ENCODE data around the gene GATAD1.

DNA sequence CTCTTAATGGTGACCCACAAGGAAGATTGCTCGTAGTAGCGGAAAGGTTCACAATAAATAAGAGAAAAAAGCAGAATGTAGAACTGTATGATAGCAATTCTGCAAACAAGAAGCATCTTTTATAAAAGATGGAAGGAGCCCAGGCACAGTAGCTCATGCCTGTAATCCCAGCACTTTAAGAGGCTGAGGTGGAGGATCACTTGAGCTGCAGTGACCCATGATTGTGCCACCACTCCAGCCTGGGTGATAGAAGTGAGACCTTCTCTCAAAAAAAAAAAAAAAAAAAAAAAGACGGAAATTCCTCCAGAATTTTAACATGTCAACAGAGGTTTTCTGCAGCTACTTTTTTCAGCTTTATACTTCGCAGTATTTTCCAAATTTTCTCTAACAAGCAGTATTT is 13.2 kb downstream of the GATAD1 start:
- TF ChIP-seq, protein P1, sequence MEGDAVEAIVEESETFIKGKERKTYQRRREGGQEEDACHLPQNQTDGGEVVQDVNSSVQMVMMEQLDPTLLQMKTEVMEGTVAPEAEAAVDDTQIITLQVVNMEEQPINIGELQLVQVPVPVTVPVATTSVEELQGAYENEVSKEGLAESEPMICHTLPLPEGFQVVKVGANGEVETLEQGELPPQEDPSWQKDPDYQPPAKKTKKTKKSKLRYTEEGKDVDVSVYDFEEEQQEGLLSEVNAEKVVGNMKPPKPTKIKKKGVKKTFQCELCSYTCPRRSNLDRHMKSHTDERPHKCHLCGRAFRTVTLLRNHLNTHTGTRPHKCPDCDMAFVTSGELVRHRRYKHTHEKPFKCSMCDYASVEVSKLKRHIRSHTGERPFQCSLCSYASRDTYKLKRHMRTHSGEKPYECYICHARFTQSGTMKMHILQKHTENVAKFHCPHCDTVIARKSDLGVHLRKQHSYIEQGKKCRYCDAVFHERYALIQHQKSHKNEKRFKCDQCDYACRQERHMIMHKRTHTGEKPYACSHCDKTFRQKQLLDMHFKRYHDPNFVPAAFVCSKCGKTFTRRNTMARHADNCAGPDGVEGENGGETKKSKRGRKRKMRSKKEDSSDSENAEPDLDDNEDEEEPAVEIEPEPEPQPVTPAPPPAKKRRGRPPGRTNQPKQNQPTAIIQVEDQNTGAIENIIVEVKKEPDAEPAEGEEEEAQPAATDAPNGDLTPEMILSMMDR (conservative IDR thresholded peaks at IDR 0.05; ENCODE audit: low read depth, low read length), result no peak
- TF ChIP-seq EZH2 (IDR thresholded peaks at IDR 0.05; ENCODE audit: low read length, unreplicated experiment) (no peak), EZH2phosphoT487 (IDR thresholded peaks at IDR 0.05; ENCODE audit: borderline replicate concordance, low read length) (no peak)
